A549 treated with CORT108297 at 1 μM for 4 hours (cell line): ENCODE measurements around the gene TMIE. TPM values are rescaled to one million over a fixed set of nuclear protein-coding genes. Genes with fewer than 3 reads are reported as not detected.

Source experiments
- total RNA-seq: library from RNA; stranded (reverse); fragments of 200-300 nt; extraction: Qiagen RNA extraction; gene quantifications from 5 replicates; pipeline ENCODE4 v1.2.3, GENCODE V29; 2022

TMIE gene
- total RNA-seq: 0.08 to 0.16 TPM (median 0.14 TPM) in 5 replicates

GRCh38 chr3:46701181-46701939 is at the start of gene TMIE:
Gene TMIE, plus strand, starts transcription at chr3:46701392. Its CDS starts 96 bp downstream, at chr3:46701488.

DNA sequence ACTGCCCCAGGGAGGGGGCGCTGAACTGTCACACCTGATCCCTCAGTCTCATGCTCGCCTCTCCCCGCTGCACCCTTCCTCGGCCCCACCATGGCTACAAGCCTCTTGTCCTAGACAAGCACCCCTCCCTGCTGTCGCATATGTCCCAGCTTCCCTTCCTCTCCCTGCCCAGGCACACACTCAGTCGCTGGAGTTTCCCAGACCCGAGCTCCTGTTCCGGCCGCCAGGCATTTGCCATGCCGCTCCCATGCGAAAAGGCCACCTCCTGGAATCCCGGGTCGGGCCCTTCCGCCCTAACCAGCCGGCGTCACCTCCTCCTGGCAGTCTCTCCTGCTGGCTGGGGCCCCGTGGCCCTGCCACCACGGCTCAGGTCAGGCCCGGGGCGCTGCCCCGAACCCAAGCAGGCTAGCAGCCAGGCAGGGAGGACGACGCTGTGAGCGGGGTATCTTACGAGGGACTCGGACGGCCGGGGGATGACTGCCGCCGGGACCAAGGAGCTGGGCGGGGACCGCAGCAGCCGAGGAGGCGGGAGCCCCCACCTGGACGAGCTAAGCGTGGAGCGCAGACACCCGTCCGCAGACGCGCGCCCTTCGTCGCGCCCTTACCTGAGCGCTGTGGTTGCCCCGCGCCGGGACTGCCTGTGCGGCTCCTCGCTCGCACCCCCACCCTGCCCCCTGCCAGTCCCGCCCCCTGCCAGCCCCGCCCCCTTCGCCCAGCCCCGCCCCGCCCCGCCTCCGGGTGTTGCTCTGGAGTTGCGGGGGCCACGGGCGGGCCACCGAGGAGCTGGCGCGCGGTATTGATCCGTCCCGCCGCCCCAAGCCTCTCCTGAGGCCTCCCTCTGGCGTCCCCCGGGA is 7.9 kb upstream of the TMIE start, which contains the start of gene ALS2CL:
Gene ALS2CL (minus strand): TSS at position 642 of the 854 bp plus-strand sequence. CDS start 4,239 bp downstream, outside the sequence.

DNA sequence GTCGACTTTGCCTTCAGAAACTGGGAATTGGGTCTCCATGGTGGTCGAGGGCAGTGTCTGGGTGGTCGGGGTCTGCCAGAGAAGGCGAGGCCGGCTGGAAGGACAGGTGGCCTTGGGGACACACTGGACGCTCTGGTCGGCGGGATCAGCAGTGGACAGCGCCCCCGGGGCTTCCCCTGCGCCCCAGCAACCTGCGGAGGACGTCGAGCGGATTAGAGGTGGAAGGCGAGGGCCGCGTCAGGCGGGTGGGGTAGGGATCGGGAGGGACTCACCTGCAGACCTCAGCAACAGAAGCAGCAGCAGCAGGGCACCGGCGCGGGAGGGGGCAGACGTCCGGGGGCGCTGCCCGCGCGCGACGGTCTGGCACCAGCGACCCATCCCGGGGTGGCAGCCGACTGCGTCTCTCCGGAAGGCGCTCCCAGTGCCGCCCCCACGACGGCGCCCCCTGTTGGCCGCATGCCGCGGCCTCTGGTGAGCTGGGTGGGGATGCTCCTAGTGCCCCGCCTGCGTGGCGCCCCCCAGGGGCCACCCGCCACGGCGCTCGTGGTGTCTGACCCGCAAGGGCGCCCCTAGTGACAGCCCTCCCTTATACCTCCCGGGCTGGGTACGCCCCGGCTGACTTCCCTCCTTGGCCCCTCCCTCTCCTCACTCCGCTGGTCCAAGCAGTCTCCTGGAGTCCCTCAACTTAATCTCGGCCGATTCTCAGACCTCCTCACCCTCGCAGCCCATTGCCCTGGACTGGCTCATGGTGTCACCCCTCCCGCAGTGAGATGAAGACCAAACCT is 16.4 kb downstream of the TMIE start, which contains the start of gene PRSS50:
Gene PRSS50 (minus strand): TSS at position 423 of the 785 bp plus-strand sequence. CDS start 45 bp downstream, at position 378.

Other genes starting within 250 kb of the TMIE start
- 0.15 TPM in 1 of 5 replicates, not detected in the others for gene LTF, start 236.5 kb upstream of the TMIE start, total RNA-seq
- gene RTP3, start 203.4 kb upstream of the TMIE start, total RNA-seq: not detected in 5 replicates
- gene LRRC2, start 135.1 kb upstream of the TMIE start, total RNA-seq: not detected in 5 replicates
- gene FAM240A, start 88.9 kb upstream of the TMIE start, total RNA-seq: not detected in 5 replicates
- 4.9 to 8.8 TPM (median 8.5 TPM) in 5 replicates for gene ALS2CL, start 7.7 kb upstream of the TMIE start, total RNA-seq
- not detected in 5 replicates for gene PRSS50, start 16.5 kb downstream of the TMIE start, total RNA-seq
- gene MYL3, start 162.1 kb downstream of the TMIE start, total RNA-seq: 0.12 to 0.25 TPM in 2 of 5 replicates, not detected in the others
- 0.51 to 1.1 TPM (median 0.67 TPM) in 5 replicates for gene PTH1R, start 176.3 kb downstream of the TMIE start, total RNA-seq